ENCODE measurements around the gene HCK.

DNA sequence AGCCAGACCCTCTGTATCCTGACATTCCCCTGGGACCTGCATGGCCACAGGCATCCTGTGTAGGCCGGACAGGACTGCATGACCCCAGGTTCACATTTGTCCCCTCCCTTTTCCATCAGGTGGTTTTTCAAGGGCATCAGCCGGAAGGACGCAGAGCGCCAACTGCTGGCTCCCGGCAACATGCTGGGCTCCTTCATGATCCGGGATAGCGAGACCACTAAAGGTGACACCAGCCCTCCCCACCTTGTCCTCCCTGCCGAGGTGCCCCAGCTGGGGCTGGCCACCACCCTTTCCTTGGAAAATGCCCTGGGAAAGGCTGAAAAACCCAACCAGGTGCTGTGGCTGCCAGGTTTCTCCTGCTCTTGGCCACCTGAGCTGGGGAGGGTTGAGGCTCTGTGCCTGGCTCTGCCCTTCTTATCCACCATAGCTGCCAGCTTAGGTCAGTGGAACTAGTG lies 27.6 kb downstream of the HCK start:
- TF ChIP-seq, protein P1, sequence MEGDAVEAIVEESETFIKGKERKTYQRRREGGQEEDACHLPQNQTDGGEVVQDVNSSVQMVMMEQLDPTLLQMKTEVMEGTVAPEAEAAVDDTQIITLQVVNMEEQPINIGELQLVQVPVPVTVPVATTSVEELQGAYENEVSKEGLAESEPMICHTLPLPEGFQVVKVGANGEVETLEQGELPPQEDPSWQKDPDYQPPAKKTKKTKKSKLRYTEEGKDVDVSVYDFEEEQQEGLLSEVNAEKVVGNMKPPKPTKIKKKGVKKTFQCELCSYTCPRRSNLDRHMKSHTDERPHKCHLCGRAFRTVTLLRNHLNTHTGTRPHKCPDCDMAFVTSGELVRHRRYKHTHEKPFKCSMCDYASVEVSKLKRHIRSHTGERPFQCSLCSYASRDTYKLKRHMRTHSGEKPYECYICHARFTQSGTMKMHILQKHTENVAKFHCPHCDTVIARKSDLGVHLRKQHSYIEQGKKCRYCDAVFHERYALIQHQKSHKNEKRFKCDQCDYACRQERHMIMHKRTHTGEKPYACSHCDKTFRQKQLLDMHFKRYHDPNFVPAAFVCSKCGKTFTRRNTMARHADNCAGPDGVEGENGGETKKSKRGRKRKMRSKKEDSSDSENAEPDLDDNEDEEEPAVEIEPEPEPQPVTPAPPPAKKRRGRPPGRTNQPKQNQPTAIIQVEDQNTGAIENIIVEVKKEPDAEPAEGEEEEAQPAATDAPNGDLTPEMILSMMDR (IDR thresholded peaks at IDR 0.05; ENCODE audit: borderline replicate concordance, extremely low read depth, low read length, poor library complexity, severe bottlenecking), result no peak
- no peak for TF ChIP-seq EZH2 (IDR thresholded peaks at IDR 0.05; ENCODE audit: borderline replicate concordance, low read depth, low read length, severe bottlenecking)
